Neuronal stem cell (in vitro differentiated cells): ENCODE results near the gene ARG2.
"Not testable (repeated sequence)": the region's sequence is repeated elsewhere in the genome, so short reads cannot be mapped to it uniquely, and the experiment has no call there.

Source experiments
- DNase-seq: peaks from one replicate; pipeline ENCODE4 v3.0.0-alpha.2; 2013; ENCODE audit warnings: low spot score
- H2AFZ ChIP-seq: one replicate; pipeline ENCODE4 v1.6.1; 2013; ENCODE audit warnings: mild to moderate bottlenecking, low read length, inconsistent platforms
- H2AK5ac ChIP-seq: 2 replicates; pipeline ENCODE4 v1.6.1; 2013; ENCODE audit warnings: low read depth, mild to moderate bottlenecking, inconsistent platforms, low read length, moderate library complexity, mixed read lengths
- H2BK120ac ChIP-seq: 2 replicates; pipeline ENCODE4 v1.6.1; 2013; ENCODE audit warnings: low read depth, mild to moderate bottlenecking, inconsistent platforms, low read length, moderate library complexity, mixed read lengths
- H2BK12ac ChIP-seq: one replicate; pipeline ENCODE4 v1.6.1; 2013; ENCODE audit warnings: low read length, inconsistent platforms
- H2BK15ac ChIP-seq: 2 replicates; pipeline ENCODE4 v1.6.1; 2013; ENCODE audit warnings: mild to moderate bottlenecking, low read length, inconsistent platforms, mixed read lengths
- H2BK5ac ChIP-seq: one replicate; pipeline ENCODE4 v1.6.1; 2013; ENCODE audit warnings: inconsistent platforms, mild to moderate bottlenecking, low read length, moderate library complexity
- H3K14ac ChIP-seq: one replicate; pipeline ENCODE4 v1.6.1; 2013; ENCODE audit warnings: low read length, inconsistent platforms
- H3K18ac ChIP-seq: 2 replicates; pipeline ENCODE4 v1.6.1; 2013; ENCODE audit warnings: low read length, inconsistent platforms
- H3K23ac ChIP-seq: 2 replicates; pipeline ENCODE4 v1.6.1; 2013; ENCODE audit warnings: low read depth, mild to moderate bottlenecking, mixed read lengths, low read length, inconsistent platforms; ENCODE audit not compliant: poor library complexity
- H3K27ac ChIP-seq: replicated peaks from 3 replicates; pipeline ENCODE4 v1.5.1; 2013; ENCODE audit warnings: low read length, inconsistent platforms
- H3K27me3 ChIP-seq, 3 experiments: 2 replicates each; pipeline ENCODE4 v1.6.1; 2013; ENCODE audit warnings: low read length in 3 of 3, mild to moderate bottlenecking in 2 of 3, inconsistent platforms in 1 of 3, low read depth in 1 of 3, mixed read lengths in 1 of 3, moderate library complexity in 1 of 3; ENCODE audit not compliant: control insufficient read depth in 3 of 3, insufficient read depth in 3 of 3
- H3K36me3 ChIP-seq, 2 donors: replicated peaks in 1 of 2; 2 replicates each; pipeline ENCODE4 v1.6.1; 2013; ENCODE audit warnings: low read length in 2 of 2; ENCODE audit not compliant: control insufficient read depth in 2 of 2, insufficient read depth in 2 of 2
- H3K4ac ChIP-seq: 2 replicates; pipeline ENCODE4 v1.6.1; 2013; ENCODE audit warnings: inconsistent platforms, mild to moderate bottlenecking, low read length, moderate library complexity
- H3K4me1 ChIP-seq, 2 donors: 1 replicate in 1 of 2; 2 replicates in 1 of 2; pipeline ENCODE4 v1.6.1; 2013; ENCODE audit warnings: low read length in 2 of 2, low read depth in 1 of 2; ENCODE audit not compliant: control insufficient read depth in 2 of 2, insufficient read depth in 1 of 2
- H3K4me2 ChIP-seq: one replicate; pipeline ENCODE4 v1.6.1; 2013; ENCODE audit warnings: mild to moderate bottlenecking, low read length, inconsistent platforms; ENCODE audit not compliant: insufficient read depth, poor library complexity, severe bottlenecking
- H3K4me3 ChIP-seq, 2 donors: 2 replicates each; pipeline ENCODE4 v1.5.1; 2013; ENCODE audit warnings: low read length in 2 of 2, mild to moderate bottlenecking in 2 of 2, inconsistent platforms in 1 of 2, moderate library complexity in 1 of 2
- H3K79me1 ChIP-seq: one replicate; pipeline ENCODE4 v1.6.1; 2013; ENCODE audit warnings: low read depth, mild to moderate bottlenecking, inconsistent platforms, low read length, moderate library complexity
- H3K9ac ChIP-seq: one replicate; pipeline ENCODE4 v1.6.1; 2013; ENCODE audit warnings: mild to moderate bottlenecking, low read depth, low read length, inconsistent platforms; ENCODE audit not compliant: poor library complexity
- H3K9me3 ChIP-seq, 2 donors: replicated peaks in 1 of 2; 2 replicates each; pipeline versions ENCODE3 to v1.6.1; 2013; ENCODE audit warnings: low read length in 2 of 2, mild to moderate bottlenecking in 2 of 2, inconsistent platforms in 1 of 2, low read depth in 1 of 2, mixed read lengths in 1 of 2, moderate library complexity in 1 of 2; ENCODE audit not compliant: control insufficient read depth in 2 of 2, insufficient read depth in 1 of 2
- H4K8ac ChIP-seq: one replicate; pipeline ENCODE4 v1.6.1; 2013; ENCODE audit warnings: low read depth, mild to moderate bottlenecking, inconsistent platforms, low read length, moderate library complexity
- H4K91ac ChIP-seq: one replicate; pipeline ENCODE4 v1.6.1; 2013; ENCODE audit warnings: low read length, low read depth, mild to moderate bottlenecking, inconsistent platforms; ENCODE audit not compliant: poor library complexity
- WGBS, 2 donors: extraction: QIAGEN DNeasy Blood & Tissue Kit; methylation state at CpG; one replicate each; pipeline ENCODE4 v1.1.7; 2013; ENCODE audit warnings: missing lambda C conversion rate in 2 of 2, mixed read lengths in 1 of 2; ENCODE audit not compliant: insufficient read length in 2 of 2, insufficient replicate concordance in 1 of 2; ENCODE audit errors: extremely low coverage in 2 of 2; 5-methylcytosine and 5-hydroxymethylcytosine counted together

ARG2 gene

GRCh38 chr14:67600562-67600974, 19.2 kb upstream of the ARG2 start:
- not testable (repeated sequence) for H3K23ac ChIP-seq, H3K36me3 ChIP-seq, H2AK5ac ChIP-seq, H3K4me1 ChIP-seq, H2BK15ac ChIP-seq, H2BK12ac ChIP-seq, H3K9me3 ChIP-seq, H3K27ac ChIP-seq, H2BK120ac ChIP-seq, H3K14ac ChIP-seq, H3K9ac ChIP-seq, H3K79me1 ChIP-seq, H3K4ac ChIP-seq, H2BK5ac ChIP-seq, H4K91ac ChIP-seq, DNase-seq, H3K27me3 ChIP-seq
- peak overlapping the region; percentile 77 to 95 for H3K4me3 ChIP-seq
- peak overlapping the region; percentile 85 for H3K18ac ChIP-seq
- peak overlapping the region; percentile 100 for H2AFZ ChIP-seq
- H4K8ac ChIP-seq: peak overlapping the region; percentile 98
- no CpG with 5 or more reads among the region's 21 CpGs for WGBS, 2 donors
- H3K4me2 ChIP-seq: peak overlapping the region; percentile 81

GRCh38 chr14:67602076-67602475, 17.6 kb upstream of the ARG2 start:
- Histone ChIP-seq H3K4me2 (no peak overlapping the region), H2AFZ (no peak overlapping the region), H3K36me3 (no peaks in the 10 kb centered on the region), H2AK5ac (no peak overlapping the region), H3K9me3 (no peaks in the 10 kb centered on the region), H3K4me3 (no peak overlapping the region), H2BK12ac (no peak overlapping the region), H3K9ac (no peak overlapping the region), H2BK120ac (no peak overlapping the region), H3K14ac (no peak overlapping the region), H3K18ac (no peak overlapping the region), H3K79me1 (no peaks in the 10 kb centered on the region), H2BK15ac (no peak overlapping the region), H3K27ac (no peak overlapping the region), H3K4me1 (no peaks in the 10 kb centered on the region), H4K91ac (no peak overlapping the region), H2BK5ac (no peak overlapping the region), H3K4ac (no peak overlapping the region), H3K23ac (no peak overlapping the region), H3K27me3 (no peaks in the 10 kb centered on the region), H4K8ac (no peak overlapping the region)
- no CpG with 5 or more reads among the region's 7 CpGs for WGBS, 2 donors
- no peak for DNase-seq

DNA sequence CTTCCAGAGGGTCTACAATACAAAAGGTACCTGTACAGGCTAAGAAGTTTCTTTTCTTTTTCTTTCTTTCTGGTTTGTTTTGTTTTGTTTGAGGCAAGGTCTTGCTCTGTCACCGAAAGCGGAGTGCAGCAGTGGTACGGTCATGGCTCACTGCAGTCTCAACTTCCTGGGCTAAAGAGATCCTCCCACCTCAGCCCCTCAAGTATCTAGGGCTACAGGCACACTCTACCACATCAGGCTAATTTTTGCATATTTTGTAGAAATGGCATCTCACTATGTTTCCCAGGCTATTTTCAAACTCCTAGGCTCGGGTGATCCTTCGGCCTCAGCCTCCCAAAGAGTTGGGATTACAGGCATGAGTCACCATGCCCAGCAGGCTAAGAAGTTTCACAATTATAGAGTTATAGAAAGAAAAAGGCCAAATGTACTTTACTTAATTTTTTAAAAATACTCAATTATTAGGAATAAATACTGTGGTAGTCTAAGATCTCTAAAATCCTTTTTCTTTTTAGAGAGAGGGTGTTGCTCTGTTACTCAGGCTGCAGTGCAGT, 16.6 kb upstream of the ARG2 start:
- H2BK12ac ChIP-seq: no peak overlapping the region
- no CpG with 5 or more reads among the region's 5 CpGs for WGBS, 2 donors
- DNase-seq: no peak

DNA sequence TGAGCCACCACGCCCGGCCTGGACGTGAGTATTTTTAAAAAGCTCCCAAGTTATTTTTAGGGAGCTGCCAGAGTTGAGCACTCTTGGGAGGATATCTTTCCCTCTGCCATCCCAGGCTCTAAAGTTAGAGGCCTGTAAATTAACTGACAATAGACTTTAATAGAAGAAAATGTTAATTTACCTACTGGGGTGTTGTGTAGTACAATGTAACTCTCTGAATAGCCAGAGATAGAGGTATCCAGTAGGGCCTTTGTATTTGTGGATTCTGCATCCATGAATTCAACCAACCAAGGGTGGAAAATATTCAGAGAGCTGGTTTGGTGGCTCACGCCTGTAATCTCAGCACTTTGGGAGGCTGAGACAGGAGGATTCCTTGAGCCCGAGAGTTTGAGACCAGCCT, 12.1 kb upstream of the ARG2 start:
- no peak overlapping the region for H3K4me2 ChIP-seq

More for the DNA sequence above, 16.6 kb upstream of the ARG2 start:
- Histone ChIP-seq H3K4ac (no peak overlapping the region), H2BK120ac (no peak overlapping the region), H3K4me1 (no peaks in the 10 kb centered on the region), H2AK5ac (no peak overlapping the region), H3K18ac (no peak overlapping the region), H3K23ac (no peak overlapping the region), H3K14ac (no peak overlapping the region), H2BK15ac (no peak overlapping the region), H4K91ac (no peak overlapping the region), H3K4me3 (no peak overlapping the region), H3K79me1 (no peaks in the 10 kb centered on the region), H2AFZ (peak overlapping the region; percentile 6), H3K4me2 (no peak overlapping the region), H3K9ac (no peak overlapping the region), H2BK5ac (no peak overlapping the region), H3K9me3 (no peaks in the 10 kb centered on the region), H3K27me3 (no peaks in the 10 kb centered on the region), H3K27ac (no peak overlapping the region), H3K36me3 (no peaks in the 10 kb centered on the region), H4K8ac (no peak overlapping the region)

More for the DNA sequence above, 12.1 kb upstream of the ARG2 start:
- Histone ChIP-seq H3K4ac (no peak overlapping the region), H2BK15ac (no peak overlapping the region), H3K27ac (no peak overlapping the region), H3K27me3 (no peaks in the 10 kb centered on the region), H3K9ac (no peak overlapping the region), H4K8ac (no peak overlapping the region), H4K91ac (no peak overlapping the region), H2AFZ (no peak overlapping the region), H2AK5ac (no peak overlapping the region), H3K18ac (no peak overlapping the region), H3K79me1 (no peaks in the 10 kb centered on the region), H3K9me3 (no peaks in the 10 kb centered on the region), H3K36me3 (no peaks in the 10 kb centered on the region), H2BK12ac (no peak overlapping the region), H3K14ac (no peak overlapping the region), H3K4me1 (peaks cover 0 to 7% of the 10 kb centered on the region in 2 donors), H3K23ac (no peak overlapping the region), H3K4me3 (no peak overlapping the region), H2BK5ac (no peak overlapping the region), H2BK120ac (no peak overlapping the region)
- no CpG with 5 or more reads among the region's 5 CpGs for WGBS, 2 donors
- DNase-seq: no peak
